HG03432 (cell line): ENCODE results near the gene PCNX3.
"Not testable (repeated sequence)": the region's sequence is repeated elsewhere in the genome, so short reads cannot be mapped to it uniquely, and the experiment has no call there.

Source experiments
- ATAC-seq: cut with Tn5 transposase; IDR thresholded peaks from one replicate; pipeline ENCODE4 v1.9.1; 2021; ENCODE audit warnings: mild to moderate bottlenecking, moderate library complexity; ENCODE audit not compliant: unreplicated experiment

The PCNX3 gene

DNA sequence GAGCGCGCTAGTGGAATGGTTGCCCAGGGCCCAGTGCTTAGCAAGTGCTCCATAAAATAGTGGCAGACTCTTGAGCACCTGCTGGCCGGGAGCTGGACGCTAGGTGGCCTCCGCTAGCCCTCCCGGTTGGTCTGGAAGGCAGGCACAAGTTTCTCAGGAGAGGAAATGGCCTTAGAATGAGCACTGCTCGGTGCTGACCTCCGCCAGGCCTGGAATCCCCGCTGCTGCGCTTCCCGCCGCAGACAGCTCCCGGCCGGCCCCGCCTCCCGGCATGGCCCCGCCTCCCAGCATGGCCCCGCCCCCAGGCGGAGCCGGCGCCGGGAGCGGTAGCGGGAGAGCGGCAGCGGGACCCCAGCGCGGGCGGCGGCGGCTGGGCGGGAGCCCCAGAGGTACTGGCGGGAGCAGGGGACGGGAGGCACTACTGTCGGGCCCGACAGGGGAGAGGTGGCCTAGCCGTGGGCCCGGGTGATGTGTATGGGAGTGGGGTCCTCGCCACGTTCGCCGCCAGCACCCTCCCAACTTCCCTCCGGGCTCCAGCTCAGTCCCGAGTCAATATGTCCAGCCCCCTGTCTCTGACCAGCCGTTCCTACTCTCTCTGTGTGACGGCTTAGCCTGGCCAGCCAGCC lies 22.3 kb downstream of the PCNX3 start, which contains the start of gene SIPA1:
Gene SIPA1 (plus strand): TSS at position 308 of the 626 bp plus-strand sequence. CDS start 2,821 bp downstream, outside the sequence.
- ATAC-seq = peak; percentile 43

DNA sequence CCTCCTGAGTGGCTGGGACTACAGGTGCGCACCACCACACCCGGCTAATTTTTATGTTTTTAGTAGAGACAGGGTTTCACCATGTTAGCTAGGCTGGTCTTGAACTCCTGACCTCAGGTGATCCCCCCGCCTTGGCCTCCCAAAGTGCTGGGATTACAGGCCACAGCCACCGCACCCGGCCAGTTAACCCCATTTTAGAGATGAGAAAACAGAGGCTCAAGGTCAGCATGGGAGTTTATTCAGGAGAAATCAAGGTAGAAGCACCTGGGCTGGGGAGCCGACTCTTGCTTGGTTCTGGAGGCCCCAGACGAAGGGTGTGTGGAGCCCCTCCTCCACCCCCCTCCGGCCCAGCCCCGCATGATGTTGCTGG lies 23.6 kb downstream of the PCNX3 start:
- not testable (repeated sequence) for ATAC-seq

DNA sequence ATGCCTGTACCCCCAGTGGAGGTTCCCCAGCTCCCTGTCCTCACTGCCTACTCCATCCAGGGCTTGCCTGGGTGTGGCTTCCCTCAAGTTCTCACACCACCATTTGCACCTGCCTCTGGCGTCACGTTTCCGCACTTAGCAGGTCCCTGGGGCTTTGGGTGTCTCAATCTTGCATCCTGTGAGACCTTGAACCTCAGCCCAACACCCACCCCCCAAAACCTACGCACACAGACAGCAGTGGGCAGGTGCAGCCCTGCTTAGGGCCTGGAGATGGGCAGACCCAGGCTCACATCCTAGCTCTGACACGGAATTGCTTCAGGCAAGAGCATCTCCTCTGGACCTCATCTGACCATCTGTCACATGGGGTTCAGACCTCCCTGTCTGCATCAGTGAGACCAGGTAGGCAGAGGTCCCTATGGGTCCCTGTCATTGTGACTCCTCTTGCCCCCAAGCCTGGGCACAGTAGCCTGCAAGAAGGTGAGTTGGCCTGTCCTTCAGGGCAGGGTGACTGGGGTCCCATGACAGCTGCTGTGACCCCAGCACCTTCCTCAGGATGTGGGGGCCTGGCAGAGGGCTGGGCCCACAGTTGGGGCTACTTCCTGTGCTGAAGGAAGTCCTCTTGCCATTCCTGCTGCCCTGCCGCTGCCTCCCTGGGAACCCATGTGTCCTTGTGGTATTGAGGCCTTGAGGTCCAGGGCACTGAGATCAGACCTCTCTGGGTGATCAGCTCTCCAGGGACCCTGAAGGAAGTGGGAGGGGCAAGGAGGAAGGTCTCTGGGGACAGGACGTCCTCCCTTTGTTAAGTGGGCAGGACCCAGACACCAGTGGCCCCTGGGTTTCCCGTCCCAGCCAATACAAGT lies 24.3 kb downstream of the PCNX3 start:
- ATAC-seq = peak; percentile 36

DNA sequence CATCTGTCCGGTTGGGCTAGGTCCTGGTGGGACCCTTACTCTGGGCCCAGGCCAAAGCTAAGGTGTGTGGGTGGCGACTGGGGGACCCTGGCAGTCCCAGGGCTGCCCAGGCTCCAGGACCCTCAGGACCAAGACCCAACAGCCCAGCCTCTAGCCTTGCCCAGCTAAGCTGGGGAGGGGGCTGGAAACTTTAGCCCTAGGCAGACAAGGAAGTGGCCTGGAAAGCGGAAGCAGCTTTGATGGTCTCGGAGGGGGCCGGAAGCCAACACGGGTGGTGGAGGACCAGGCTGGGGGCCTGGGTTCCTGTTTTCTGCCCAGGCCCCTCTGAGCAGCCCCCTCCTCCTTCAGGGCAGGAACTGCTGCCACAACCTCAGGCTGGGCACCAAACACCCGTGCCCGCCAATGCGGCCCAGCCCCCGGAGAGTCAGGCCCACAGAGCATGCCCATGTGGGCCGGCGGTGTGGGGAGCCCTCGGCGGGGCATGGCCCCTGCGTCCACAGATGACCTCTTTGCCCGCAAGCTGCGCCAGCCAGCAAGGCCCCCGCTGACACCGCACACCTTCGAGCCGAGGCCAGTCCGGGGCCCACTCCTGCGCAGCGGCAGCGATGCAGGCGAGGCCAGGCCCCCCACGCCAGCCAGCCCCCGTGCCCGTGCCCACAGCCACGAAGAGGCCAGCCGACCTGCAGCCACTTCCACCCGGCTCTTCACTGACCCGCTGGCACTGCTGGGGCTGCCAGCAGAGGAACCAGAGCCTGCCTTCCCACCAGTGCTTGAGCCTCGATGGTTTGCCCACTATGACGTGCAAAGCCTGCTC lies 25.1 kb downstream of the PCNX3 start:
- ATAC-seq = no peak

DNA sequence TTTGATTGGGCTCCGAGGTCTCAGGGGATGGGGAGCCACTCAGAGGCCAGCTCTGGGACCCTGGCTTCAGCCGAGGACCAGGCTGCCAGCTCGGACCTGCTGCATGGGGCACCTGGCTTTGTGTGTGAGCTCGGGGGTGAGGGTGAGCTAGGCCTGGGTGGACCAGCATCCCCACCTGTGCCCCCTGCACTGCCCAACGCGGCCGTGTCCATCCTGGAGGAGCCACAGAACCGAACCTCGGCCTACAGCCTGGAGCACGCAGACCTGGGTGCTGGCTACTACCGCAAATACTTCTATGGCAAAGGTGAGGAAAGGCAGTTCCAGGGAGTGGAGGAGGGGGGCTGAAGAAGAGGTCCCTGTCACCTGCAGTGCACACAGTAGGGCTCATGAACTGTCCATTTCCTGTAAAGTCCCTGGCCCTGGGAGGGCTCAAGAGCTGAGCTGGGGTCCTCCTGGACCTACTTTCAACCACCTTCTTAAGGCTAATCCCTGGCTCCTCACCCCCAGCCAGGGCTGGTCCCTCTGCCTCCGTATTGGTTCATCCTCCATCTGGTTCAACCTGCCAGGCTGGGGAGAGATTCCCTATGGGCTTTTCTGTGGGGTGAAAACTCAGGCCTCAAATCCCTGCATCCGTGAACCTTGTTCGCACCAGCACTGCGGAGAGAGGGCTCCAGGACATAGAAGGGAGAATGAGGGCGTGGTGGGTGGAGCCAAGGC lies 25.9 kb downstream of the PCNX3 start:
- no peak for ATAC-seq

DNA sequence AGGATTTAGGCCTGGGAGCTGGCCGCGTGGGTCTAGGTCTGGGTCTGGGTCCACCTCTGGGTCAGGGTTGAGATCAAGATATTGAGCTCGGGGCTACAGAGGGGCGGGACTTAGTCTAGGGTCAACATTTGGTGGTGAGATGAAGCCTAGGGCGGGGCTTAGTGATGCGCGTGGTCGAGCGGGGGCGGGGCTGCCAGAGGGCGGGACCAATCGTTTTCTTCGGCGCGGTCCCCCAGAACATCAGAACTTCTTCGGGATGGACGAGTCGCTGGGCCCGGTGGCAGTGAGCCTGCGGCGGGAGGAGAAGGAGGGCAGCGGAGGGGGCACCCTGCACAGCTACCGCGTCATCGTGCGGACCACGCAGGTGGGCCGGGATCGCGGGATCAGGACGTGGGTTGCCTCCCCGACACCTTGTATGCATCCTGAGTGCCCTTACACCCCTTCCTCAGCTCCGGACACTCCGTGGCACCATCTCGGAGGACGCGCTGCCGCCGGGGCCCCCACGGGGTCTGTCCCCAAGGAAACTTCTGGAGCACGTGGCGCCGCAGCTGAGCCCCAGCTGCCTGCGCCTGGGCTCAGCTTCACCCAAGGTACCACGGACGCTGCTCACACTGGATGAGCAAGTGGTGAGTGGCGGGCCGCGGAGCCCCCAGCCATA lies 26.6 kb downstream of the PCNX3 start:
- ATAC-seq = no peak

DNA sequence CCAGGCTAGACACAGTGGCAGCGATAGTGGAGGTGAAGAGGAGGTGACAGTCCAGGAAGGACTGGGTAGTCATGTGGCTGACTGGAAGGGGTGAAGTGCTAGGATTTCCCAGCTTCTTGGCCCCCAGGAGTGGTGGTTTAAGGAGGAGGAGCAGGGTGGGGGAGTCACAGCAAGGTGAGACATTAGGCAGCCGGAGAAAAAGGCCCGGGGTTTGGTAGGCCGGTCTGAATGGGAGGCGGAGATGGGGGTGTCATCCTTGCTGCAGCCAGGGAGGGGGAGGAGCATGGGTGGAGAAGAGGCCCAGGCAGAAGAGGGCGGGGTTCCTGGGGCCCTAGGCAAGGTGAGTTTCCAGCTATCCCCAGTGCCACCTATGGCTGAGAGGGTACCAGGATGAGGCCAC lies 28.4 kb downstream of the PCNX3 start:
- no peak for ATAC-seq

DNA sequence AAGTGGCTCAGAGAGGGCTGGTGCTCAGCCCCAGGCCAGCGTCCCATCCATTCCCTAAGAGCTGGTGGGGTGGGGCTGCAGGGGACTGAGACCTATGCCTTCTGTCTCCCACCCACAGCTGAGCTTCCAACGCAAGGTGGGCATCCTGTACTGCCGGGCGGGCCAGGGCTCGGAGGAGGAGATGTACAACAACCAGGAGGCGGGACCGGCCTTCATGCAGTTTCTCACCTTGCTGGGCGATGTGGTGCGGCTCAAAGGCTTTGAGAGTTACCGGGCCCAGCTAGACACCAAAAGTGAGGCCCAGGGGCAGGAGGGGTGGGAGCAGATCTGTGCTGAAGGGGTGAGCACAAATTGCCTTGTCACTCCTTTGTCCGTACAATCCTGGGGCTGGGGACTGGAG lies 29.3 kb downstream of the PCNX3 start:
- no peak for ATAC-seq

DNA sequence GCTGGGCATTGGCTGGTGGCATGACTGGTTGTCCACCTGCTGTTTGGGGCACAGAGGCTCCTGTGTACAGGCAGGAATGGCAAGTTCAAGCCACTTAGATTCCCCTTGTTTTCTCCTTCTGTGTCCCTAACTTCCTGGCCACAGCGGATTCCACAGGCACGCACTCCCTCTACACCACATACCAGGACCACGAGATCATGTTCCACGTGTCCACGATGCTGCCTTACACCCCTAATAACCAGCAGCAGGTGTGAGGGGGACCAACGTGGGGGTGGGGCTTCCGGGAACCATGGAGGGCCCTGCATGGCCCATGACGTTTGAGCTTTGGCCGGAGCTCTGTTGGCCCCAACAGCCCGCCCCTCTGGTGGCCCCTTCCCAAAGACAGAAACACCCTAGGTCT lies 30.1 kb downstream of the PCNX3 start:
- ATAC-seq = no peak

DNA sequence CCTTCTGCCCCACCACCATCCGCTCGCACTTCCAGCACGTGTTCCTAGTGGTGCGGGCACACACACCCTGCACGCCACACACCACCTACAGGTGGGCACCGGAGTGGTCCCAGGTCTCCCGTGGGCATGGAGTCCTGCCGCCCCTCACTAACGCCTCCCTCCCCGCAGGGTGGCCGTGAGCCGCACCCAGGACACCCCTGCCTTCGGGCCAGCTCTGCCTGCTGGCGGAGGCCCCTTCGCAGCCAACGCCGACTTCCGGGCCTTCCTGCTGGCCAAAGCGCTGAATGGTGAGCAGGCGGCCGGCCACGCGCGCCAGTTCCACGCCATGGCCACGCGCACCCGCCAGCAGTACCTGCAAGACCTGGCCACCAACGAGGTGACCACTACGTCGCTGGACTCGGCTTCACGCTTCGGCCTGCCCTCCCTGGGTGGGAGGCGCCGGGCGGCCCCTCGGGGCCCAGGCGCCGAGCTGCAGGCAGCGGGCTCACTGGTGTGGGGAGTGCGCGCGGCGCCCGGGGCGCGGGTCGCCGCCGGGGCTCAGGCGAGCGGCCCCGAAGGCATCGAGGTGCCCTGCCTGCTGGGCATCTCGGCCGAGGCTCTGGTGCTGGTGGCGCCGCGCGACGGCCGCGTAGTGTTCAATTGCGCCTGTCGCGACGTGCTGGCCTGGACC lies 30.8 kb downstream of the PCNX3 start:
- ATAC-seq = no peak

DNA sequence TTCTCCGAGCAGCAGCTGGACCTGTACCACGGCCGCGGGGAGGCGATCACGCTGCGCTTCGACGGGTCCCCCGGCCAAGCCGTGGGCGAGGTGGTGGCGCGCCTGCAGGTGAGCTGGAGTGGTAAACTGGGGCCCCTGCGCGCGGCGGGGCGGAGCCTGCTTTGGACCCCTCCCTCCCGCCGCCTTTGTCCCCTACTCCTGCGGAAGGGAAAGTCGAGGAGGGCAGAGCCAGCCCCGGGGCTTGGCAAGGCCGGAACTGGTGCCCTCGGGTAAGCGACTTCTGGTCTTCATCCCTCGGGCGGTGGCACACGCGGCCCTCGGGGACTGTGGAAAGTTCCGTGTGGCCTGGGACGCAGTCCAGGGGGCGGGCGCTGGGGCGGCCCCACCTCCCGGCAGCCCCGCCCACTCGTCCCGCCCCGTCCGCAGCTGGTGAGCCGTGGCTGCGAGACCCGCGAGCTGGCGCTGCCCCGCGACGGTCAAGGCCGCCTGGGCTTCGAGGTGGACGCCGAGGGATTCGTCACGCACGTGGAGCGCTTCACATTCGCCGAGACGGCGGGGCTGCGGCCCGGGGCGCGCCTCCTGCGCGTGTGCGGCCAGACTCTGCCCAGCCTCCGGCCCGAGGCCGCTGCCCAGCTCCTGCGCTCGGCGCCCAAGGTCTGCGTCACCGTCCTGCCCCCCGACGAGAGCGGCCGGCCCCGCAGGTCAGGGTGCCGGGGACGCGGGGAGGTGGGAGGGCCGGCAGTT lies 31.6 kb downstream of the PCNX3 start:
- no peak for ATAC-seq

DNA sequence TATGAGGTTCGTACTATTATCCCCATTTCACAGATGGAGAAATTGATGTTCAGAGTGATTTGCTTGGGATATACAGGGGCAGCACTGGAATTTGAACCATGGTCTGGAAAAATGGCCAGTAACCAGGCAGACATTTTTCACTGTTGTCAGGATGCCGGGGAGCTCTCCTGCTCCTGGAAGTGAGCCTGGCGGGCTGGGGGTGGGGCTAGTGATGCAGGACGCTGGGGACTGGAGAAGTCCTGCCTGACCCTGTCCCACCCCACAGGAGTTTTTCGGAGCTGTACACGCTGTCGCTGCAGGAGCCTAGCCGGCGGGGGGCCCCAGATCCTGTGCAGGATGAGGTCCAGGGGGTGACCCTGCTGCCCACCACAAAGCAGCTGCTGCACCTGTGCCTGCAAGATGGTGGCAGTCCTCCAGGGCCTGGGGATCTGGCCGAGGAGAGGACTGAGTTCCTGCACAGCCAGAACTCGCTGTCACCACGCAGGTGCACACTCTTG lies 33.5 kb downstream of the PCNX3 start:
- ATAC-seq = no peak

DNA sequence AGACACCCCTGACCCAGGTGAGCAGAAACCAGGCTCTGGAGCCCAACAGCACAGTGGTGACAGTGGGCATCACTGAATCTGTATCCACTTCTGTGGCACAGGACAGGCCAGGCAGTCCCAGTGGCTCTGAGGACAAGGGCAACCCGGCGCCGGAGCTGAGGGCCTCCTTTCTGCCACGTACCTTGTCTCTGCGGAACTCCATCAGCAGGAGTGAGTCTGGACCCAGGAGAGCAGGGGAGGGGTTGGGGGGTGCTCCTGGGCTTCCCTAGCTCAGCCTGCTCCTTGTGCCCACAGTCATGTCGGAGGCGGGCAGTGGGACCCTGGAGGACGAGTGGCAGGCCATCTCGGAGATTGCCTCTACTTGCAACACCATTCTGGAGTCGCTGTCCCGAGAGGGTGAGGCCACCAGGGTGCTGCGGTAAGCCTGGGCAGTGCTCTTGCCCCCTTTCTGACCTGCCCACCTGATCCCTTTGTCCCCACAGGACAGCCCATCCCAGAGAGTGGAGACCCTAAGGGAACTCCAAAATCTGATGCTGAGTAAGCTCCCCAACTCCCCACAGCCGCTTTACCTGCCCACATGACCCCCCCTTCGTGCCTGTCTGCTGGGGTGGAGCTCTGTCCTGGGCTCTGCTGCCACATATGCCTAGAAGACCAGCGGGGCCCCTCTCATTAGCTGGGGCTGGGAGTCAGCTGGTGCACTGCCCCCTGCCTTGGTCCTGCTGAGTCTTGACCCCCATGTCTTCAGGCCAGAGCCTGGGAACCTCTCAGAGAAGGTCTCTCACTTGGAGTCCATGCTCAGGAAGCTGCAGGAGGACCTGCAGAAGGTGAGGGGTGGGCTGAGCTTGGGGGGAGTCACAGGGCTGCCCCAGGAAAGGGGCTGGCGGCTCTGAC lies 34.3 kb downstream of the PCNX3 start:
- no peak for ATAC-seq

DNA sequence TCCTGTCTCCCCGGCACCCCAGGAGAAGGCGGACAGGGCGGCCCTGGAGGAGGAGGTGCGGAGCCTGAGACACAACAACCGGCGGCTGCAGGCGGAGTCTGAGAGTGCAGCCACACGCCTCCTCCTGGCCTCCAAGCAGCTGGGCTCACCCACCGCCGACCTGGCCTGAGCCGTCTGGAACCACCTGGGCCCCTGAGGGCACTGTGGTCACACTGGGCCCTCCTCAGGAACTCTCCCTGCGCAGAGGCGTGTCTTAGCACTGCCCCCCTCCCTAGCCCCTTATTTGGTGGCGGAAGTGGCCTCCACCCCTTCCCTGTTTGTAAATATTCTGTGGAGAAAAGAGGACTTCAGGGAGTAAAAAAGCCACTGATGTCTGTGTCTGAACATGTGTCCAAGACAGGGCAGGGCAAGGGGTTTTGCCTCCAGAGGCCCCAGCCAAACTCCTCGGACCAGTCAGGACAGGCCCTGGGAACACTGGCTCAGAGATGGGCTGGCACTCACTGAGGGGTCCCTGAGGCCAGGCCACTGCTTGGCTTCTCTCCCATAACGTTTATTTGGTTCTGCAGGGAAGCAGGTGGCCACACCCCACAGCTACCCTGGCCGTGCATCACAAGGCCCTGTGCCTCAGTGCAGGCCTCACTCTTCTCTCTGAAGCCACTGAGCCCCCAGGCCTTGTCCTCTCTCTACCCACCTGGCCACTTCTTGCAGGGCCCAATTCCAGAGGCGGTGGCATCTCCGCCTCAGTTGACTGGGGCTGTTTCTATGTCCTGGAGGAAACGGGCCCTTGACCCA lies 35.2 kb downstream of the PCNX3 start:
- ATAC-seq = no peak

DNA sequence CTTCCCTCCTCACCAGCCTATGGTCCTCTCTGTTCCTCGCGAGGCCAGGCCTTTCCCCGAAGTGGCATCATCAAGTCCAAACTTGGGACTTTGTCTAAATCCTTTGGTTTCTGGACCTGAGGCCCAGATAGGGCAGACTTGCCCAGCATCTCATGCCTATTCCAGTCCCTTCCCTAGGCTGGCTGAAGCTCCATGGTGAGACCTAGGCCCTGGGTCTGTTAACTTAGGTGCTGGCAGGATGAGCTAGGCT lies 35.7 kb downstream of the PCNX3 start:
- ATAC-seq = no peak

DNA sequence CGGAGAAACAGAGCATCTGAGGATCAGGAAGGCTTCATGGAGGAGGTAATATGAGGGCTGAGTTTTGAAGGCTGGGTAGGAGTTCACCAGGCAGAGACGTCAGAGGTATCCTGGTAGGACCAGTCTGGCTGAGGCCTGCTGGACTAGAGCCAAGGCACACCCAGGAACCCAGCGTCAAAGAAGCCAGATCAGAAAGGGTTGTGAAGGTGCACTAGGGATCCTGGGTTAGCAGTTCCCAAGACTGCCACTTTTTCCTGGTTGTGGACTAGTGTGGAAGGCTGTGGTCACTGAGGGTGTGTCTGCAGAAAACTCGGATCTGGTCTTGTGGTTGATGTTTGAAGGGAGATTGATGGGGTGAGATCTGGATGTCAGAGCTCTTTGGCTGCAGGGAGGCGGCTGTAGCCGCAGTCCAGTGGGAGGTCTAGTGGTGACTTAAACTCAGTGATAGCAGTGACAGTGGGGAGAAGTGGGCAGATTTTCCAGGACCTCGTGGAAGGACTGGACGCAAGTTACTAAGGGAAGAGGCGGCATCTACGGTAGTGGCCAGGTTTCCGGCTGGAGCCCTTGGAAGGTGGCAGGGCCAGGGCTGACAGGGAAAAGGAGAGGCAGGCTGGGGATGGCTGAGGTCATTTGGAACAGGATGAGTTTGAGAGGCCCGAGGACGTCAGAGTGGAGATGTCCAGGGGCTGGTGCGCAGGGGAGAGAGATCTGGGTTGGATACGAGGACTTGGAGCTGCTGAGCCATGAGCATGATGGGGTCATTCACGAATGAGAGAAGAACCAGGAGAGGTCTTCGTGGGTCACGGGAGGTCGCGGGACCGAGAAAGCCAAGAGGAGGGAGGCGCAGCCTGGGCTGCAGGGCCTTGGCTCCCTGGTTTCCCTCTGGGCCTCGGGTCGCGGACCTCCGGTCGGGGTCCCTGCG lies 36.3 kb downstream of the PCNX3 start:
- ATAC-seq = no peak
